Muscle layer of duodenum (tissue), 2 donors: Measurements from ENCODE around the gene SPECC1.
A peak's percentile ranks its signal among the peaks of the same experiment; 100 is the strongest.
"Not testable (repeated sequence)": the region's sequence is repeated elsewhere in the genome, so short reads cannot be mapped to it uniquely, and the experiment has no call there.

Source experiments
- H3K27ac ChIP-seq: one replicate; pipeline ENCODE4 v1.7.0; 2013; ENCODE audit warnings: mild to moderate bottlenecking, low read length
- H3K27me3 ChIP-seq: one replicate; pipeline ENCODE4 v1.7.0; 2013; ENCODE audit warnings: low read depth, mild to moderate bottlenecking, control low read depth, low read length
- H3K36me3 ChIP-seq, 2 donors: one replicate each; pipeline ENCODE4 v1.7.0; 2013; ENCODE audit warnings: low read length in 2 of 2, control low read depth in 1 of 2, mild to moderate bottlenecking in 1 of 2; ENCODE audit not compliant: insufficient read depth in 2 of 2, control insufficient read depth in 1 of 2
- H3K4me1 ChIP-seq, 2 donors: one replicate each; pipeline ENCODE4 v1.7.0; 2013; ENCODE audit warnings: low read length in 2 of 2, mild to moderate bottlenecking in 2 of 2, control low read depth in 1 of 2, moderate library complexity in 1 of 2; ENCODE audit not compliant: insufficient read depth in 2 of 2, control insufficient read depth in 1 of 2
- H3K4me3 ChIP-seq, 2 donors: one replicate each; pipeline ENCODE4 v1.7.0; 2013; ENCODE audit warnings: low read length in 2 of 2, low read depth in 1 of 2, mild to moderate bottlenecking in 1 of 2
- H3K9me3 ChIP-seq, 2 donors: one replicate each; pipeline ENCODE4 v1.7.0; 2013; ENCODE audit warnings: low read length in 2 of 2, control low read depth in 1 of 2, mild to moderate bottlenecking in 1 of 2; ENCODE audit not compliant: control insufficient read depth in 1 of 2
- donor health status: healthy.

SPECC1 gene

DNA sequence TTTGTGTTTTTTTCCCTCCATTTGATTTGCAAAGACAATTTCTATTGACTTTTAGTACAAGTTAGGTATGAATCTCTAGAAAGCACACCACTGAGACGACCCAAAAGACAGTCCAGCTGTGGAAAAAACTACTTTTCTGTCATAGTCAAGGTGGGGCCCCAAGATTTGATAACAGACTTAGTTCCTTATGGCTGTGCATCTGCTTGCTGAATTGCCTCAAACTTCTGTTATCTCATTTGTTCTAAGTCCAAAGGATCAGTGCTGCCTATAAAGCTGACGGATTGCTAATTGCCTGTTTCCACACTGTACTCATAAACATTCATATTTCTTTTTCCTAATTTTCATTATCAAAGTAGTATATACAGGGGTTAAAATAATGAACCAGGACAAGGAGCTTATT, 180.8 kb downstream of the SPECC1 start:
- Histone ChIP-seq H3K36me3 (no peaks in the 10 kb centered on the region), H3K4me3 (no peak overlapping the region), H3K27ac (peak overlapping the region; percentile 12), H3K27me3 (no peaks in the 10 kb centered on the region), H3K9me3 (no peaks in the 10 kb centered on the region), H3K4me1 (peaks cover 0 to 5% of the 10 kb centered on the region in 2 donors)

DNA sequence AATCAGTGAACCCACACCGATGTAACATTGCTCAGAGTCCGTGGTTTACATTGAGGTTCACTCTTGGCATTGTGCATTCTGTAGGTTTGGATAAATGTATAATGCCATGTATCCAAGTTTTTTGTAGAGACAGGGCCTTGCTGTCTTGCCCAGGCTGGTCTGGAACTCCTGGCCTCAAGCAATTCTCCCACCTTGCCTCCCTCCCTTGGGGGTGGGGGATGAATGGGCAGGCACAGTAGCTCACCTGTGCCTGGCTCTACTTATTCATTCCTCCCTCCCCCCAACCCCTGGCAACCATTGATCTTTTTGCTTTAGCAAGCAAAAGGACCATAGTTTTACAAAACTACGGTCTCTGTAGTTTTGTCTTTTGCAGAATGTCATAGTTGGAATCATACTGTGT, 181.4 kb downstream of the SPECC1 start:
- Histone ChIP-seq H3K36me3 (no peaks in the 10 kb centered on the region), H3K27me3 (no peaks in the 10 kb centered on the region), H3K9me3 (no peaks in the 10 kb centered on the region), H3K4me1 (peaks cover 0 to 5% of the 10 kb centered on the region in 2 donors), H3K4me3 (no peak overlapping the region), H3K27ac (no peak overlapping the region)

DNA sequence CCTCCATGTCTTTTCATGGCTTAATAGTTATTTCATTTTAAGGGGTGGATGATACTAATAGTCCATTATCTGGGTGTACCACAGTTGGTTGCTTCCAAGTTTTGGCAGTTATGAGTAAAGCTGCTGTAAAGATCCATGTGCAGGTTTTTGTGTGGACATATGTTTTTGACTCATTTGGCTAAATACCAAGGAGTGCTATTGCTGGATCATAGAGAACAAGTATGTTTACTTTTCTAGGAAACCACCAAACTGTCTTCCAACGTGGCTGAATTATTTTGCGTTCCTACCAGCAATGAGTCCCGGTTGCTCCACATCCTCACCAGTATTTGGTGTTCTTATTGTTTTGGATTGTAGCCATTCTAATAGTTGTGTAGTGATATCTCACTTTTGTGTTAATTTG, 181.9 kb downstream of the SPECC1 start:
- no peaks in the 10 kb centered on the region for H3K27me3 ChIP-seq

DNA sequence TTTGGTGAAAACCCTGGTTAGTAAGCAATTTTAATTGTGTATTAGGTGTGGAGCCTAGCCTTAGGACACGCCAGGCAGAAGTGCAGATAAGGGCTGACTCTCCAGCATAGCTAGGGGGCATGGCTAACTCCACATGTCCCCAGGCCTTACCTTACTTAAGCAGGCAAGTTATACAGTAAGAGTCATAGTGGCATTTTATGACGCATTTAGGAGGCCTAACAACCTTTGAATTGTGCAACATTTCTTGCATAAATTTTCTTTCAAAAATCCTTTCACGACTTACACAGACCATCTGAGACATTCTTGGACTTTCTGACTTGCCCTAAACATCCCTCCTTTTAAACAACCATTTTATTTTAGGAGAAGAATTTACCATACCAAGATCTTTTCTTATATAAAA, 187.1 kb downstream of the SPECC1 start:
- H3K9me3 ChIP-seq, H3K27ac ChIP-seq, H3K4me3 ChIP-seq, H3K4me1 ChIP-seq, H3K36me3 ChIP-seq, H3K27me3 ChIP-seq: not testable (repeated sequence)

More for the DNA sequence above, 181.9 kb downstream of the SPECC1 start:
- Histone ChIP-seq H3K4me3 (no peak overlapping the region), H3K36me3 (no peaks in the 10 kb centered on the region), H3K9me3 (no peaks in the 10 kb centered on the region), H3K4me1 (peaks cover 0 to 5% of the 10 kb centered on the region in 2 donors), H3K27ac (no peak overlapping the region)

DNA sequence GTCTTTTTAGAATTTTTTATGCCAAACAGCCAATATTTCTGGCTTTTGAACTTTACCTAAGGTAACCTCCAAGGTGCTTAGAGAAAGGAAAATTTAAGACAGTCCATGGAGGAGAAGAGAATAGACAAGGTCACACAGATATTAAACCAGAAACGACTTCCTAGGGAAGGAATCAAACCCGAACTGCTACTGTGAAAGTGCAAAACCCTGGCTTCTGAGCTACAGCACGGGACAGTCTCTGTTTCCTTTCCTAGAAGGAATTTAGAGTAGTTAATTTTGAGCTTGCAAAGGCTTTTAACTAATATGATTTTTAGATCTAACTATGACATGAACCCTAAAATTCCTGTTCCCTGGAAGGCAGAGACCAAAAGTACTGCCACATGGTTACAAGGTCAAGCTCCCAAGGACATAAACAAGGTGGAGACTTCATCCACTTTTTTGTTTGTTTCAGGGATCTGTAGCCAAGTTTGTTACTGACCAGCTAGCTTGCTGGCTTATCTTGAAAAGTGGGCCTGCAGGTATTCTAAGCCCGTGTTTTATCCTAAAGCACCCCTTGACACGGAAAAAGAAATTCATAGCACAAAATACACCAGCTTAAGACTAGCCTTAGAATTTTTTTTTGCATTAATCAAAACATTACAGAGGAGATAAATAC, 188.2 kb downstream of the SPECC1 start:
- Histone ChIP-seq H3K4me3 (no peak overlapping the region), H3K9me3 (no peaks in the 10 kb centered on the region), H3K27ac (no peak overlapping the region), H3K36me3 (no peaks in the 10 kb centered on the region), H3K27me3 (no peaks in the 10 kb centered on the region), H3K4me1 (no peaks in the 10 kb centered on the region)

DNA sequence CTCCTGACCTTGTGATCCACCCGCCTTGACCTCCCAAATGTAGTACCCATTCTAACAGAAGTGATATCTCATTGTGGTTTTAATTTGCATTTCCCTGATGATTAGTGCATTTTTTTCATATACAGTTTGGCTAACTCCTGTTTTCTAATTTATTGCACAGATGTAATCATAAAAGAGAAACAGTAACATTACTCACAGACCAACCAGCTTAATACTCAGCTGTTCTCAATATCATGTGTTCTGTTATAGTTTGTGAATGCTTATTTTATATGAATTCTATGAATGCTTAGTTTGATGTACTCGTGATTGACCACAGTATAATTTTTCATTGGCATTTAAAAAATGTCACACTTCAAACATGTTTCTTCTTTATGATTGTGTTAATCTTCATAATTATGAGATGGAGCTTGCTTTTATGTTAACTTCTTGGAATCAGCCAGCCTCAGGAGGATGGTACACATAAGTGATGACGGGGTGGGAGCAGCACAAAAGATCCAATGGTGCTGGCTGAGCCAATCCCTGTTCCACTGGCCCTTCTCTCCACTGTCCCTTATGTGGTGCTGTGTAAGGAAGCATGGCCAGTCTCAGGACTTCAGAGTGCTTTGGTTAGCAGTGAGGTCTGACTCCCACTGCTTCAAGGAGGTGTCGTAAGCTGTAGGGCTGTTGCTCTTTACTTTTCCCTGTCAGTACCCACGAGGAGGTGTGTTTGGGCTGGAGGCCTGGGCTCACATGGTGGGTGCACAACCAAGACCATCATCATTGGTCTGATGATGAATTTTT, 191.0 kb downstream of the SPECC1 start:
- H3K4me3 ChIP-seq: no peak overlapping the region
- no peak overlapping the region for H3K27ac ChIP-seq
- H3K36me3 ChIP-seq: no peaks in the 10 kb centered on the region
- H3K4me1 ChIP-seq: no peaks in the 10 kb centered on the region
- no peaks in the 10 kb centered on the region for H3K9me3 ChIP-seq
- no peaks in the 10 kb centered on the region for H3K27me3 ChIP-seq

DNA sequence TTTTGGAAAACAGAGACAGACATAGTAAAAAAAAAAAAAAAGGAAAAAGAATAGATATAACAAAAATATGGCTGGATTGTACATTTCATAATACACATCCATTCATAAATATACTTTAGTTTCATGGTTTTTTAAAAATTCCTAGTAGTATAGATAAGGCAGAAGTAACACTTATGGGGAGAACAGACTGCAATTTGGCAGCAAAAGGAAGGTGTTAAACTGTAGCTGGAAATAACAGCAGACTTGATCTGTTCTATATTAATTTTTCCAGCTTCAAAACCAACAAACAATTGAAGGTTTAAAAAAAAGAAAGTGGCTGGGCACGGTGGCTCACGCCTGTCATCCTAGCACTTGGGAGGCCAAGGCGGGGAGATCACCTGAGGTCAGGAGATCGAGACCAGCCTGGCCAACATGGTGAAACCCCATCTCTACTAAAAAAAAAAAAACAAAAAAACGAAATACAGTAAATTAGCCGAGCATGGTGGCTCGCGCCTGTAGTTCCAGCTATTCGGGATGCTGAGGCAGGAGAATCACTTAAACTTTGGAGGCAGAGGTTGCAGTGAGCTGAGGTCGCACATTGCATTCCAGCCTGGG, 191.8 kb downstream of the SPECC1 start:
- H3K27ac ChIP-seq: no peak overlapping the region
- H3K36me3 ChIP-seq: no peaks in the 10 kb centered on the region
- H3K27me3 ChIP-seq: no peaks in the 10 kb centered on the region
- H3K4me3 ChIP-seq: no peak overlapping the region
- no peaks in the 10 kb centered on the region for H3K4me1 ChIP-seq
- no peaks in the 10 kb centered on the region for H3K9me3 ChIP-seq

DNA sequence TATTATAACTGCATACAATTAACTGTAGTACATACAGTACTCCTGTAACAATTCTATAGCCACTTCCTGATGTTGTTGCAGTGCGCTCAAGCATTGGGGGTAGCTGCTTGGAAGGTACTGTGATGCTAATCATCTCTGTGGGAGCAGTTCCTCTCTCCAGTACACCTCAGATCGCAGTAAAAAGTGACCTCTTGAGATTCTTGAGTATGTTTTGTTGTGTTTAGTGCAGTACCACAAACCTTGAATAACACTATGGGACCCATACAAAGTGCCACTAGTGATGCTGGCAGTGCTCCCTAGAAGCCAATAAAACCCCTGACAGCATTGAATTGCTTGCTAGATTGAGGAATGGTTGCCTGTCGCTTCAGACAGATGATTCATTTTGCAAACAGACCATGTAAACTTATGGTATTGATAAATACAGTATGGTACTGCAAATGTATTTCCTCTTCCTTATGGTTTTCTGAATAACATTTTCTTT, 193.0 kb downstream of the SPECC1 start:
- Histone ChIP-seq H3K9me3 (no peaks in the 10 kb centered on the region), H3K27ac (no peak overlapping the region), H3K4me1 (peaks cover 0 to 5% of the 10 kb centered on the region in 2 donors), H3K27me3 (no peaks in the 10 kb centered on the region), H3K36me3 (no peaks in the 10 kb centered on the region), H3K4me3 (no peak overlapping the region)

DNA sequence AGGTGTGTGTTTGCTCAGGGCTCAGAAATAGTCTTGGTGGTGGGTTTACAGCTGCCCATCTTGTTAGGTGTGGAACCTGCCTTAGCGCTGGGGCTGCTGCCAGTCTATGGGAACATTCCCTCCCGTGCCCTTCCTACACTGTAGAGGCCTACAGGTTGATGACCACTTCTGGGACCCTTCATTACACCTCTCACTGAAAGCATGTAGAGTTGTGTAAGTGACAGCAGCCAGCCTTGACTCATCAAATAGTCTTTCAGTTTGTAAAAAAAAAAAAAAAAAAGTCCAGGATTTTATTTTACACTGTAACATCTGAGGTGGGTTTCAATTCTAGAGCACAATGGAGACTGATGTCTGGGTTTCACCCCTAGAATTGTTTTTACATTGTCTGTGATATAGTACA, 193.9 kb downstream of the SPECC1 start:
- peaks cover 0 to 5% of the 10 kb centered on the region in 2 donors for H3K4me1 ChIP-seq

DNA sequence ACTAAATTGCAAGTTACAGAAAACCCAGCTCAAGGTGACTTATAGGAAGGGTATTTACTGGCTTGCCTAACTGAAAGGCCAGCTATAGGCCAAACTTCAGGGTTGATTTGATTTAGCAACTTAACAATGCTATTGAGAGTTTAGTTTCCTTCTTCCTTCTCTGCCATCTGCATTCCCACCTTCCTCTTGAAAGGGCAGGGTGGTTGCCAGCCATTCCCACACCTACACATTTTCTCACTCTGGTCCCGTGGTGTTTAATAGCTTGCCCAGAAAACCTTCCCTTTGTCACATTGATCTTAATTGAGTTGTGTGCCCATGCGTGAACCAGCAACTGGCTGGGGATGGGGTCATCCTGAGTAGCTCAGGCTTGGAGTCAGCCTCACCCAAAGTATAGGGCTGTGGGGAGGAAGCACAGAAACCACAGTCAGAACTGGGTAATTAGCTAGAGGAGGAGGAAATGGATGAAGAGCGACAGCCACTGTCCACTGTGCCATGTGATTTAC, 194.7 kb downstream of the SPECC1 start:
- Histone ChIP-seq H3K4me3 (no peak overlapping the region), H3K36me3 (no peaks in the 10 kb centered on the region), H3K27ac (no peak overlapping the region), H3K4me1 (peaks cover 0 to 5% of the 10 kb centered on the region in 2 donors), H3K9me3 (no peaks in the 10 kb centered on the region), H3K27me3 (no peaks in the 10 kb centered on the region)

More for the DNA sequence above, 193.9 kb downstream of the SPECC1 start:
- no peak overlapping the region for H3K4me3 ChIP-seq
- H3K27ac ChIP-seq: no peak overlapping the region
- H3K9me3 ChIP-seq: no peaks in the 10 kb centered on the region
- H3K27me3 ChIP-seq: no peaks in the 10 kb centered on the region
- no peaks in the 10 kb centered on the region for H3K36me3 ChIP-seq

DNA sequence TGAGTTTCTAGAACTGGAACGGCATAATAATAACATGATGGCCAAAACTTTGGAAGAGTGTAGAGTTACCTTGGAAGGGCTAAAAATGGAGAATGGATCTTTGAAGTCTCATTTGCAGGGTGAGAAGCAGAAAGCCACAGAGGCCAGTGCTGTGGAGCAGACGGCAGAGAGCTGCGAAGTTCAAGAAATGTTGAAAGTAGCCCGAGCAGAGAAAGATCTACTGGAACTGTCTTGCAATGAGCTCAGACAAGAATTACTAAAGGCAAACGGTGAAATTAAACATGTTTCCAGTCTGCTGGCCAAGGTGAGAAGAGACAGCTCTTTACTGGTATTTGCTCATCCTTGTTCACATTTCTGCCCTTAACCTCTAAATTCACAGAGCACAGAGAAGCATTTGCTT, 196.4 kb downstream of the SPECC1 start:
- Histone ChIP-seq H3K27me3 (no peaks in the 10 kb centered on the region), H3K27ac (no peak overlapping the region), H3K9me3 (no peaks in the 10 kb centered on the region), H3K36me3 (no peaks in the 10 kb centered on the region), H3K4me3 (no peak overlapping the region), H3K4me1 (peaks cover 0 to 5% of the 10 kb centered on the region in 2 donors)
